ENCODE results near the gene ZNF44. TPM values are rescaled to one million over a fixed set of nuclear protein-coding genes. Genes with fewer than 3 reads are reported as not detected.
A peak's percentile ranks its signal among the peaks of the same experiment; 100 is the strongest.

Gene ZNF44
- total and polyA plus RNA-seq, 2 of the 13 experiments (the other 11 are each of a cell fraction or from before 2014, with no cell fraction given), result 6.9 to 15.7 TPM

- TF ChIP-seq ZNF24 (IDR thresholded peaks at IDR 0.05), result no peak
- TF ChIP-seq PCBP2 (optimal IDR thresholded peaks at IDR 0.05; ENCODE audit: low read depth, low read length, poor library complexity, severe bottlenecking), result no peak
- no peak; the same call in 1 of the 2 replicates for TF ChIP-seq MYPOP (CRISPR knock-in tag; IDR thresholded peaks at IDR 0.05)
- 0 out of 2 replicates have a peak, but pooled peaks have one; percentile 4 for TF ChIP-seq FOXP1 (IDR thresholded peaks at IDR 0.05)
- peak; percentile 56; the same call in 1 of the 2 replicates for TF ChIP-seq FOXP1 (CRISPR knock-in tag; IDR thresholded peaks at IDR 0.05)
- TF ChIP-seq HOXA9 (CRISPR knock-in tag; IDR thresholded peaks at IDR 0.05; ENCODE audit: borderline replicate concordance), result no peak
- no peak for TF ChIP-seq EEA1 (CRISPR knock-in tag; IDR thresholded peaks at IDR 0.05; ENCODE audit: borderline replicate concordance)
- TF ChIP-seq KMT2A (CRISPR knock-in tag; IDR thresholded peaks at IDR 0.05), result no peak
- TF ChIP-seq HOXA5 (CRISPR knock-in tag; IDR thresholded peaks at IDR 0.05), result no peak
- TF ChIP-seq PBX3 (CRISPR knock-in tag; IDR thresholded peaks at IDR 0.05; ENCODE audit: borderline replicate concordance), result no peak
- TF ChIP-seq ZNF451 (CRISPR knock-in tag; IDR thresholded peaks at IDR 0.05), result no peak
- TF ChIP-seq ZNF552 (CRISPR knock-in tag; IDR thresholded peaks at IDR 0.05; ENCODE audit: borderline replicate concordance), result no peak
- TF ChIP-seq HBP1 (CRISPR knock-in tag; IDR thresholded peaks at IDR 0.05; ENCODE audit: low read depth), result no peak
- TF ChIP-seq ZFX (CRISPR knock-in tag; IDR thresholded peaks at IDR 0.05; ENCODE audit: low read depth), result no peak
- TF ChIP-seq TERF1 (CRISPR knock-in tag; IDR thresholded peaks at IDR 0.05), result no peak
- TF ChIP-seq ZNF234 (CRISPR knock-in tag; conservative IDR thresholded peaks at IDR 0.05), result no peak
- TF ChIP-seq MNT (IDR thresholded peaks at IDR 0.05), result no peak
- TF ChIP-seq NR2F6 (IDR thresholded peaks at IDR 0.05), result peak; percentile 27; the same call in 1 of the 2 replicates
- TF ChIP-seq NR2F6 (CRISPR knock-in tag; IDR thresholded peaks at IDR 0.05), result peak; percentile 44; the same call in 1 of the 2 replicates
- no peak for TF ChIP-seq ZNF543 (CRISPR knock-in tag; IDR thresholded peaks at IDR 0.05)
- TF ChIP-seq ZFY (CRISPR knock-in tag; IDR thresholded peaks at IDR 0.05), result no peak; the same call in 1 of the 2 replicates
- TF ChIP-seq RXRB (CRISPR knock-in tag; IDR thresholded peaks at IDR 0.05; ENCODE audit: borderline replicate concordance), result peak; percentile 41; the same call in 1 of the 2 replicates
- no peak for TF ChIP-seq PRPF4 (IDR thresholded peaks at IDR 0.05; ENCODE audit: low read depth, low read length, poor library complexity, severe bottlenecking)
- no peak for TF ChIP-seq IRF9 (CRISPR knock-in tag; IDR thresholded peaks at IDR 0.05; ENCODE audit: borderline replicate concordance)
- TF ChIP-seq ZNF724P (CRISPR knock-in tag; IDR thresholded peaks at IDR 0.05; ENCODE audit: borderline replicate concordance), result no peak
Measured at GRCh38 chr19:12330340-12330739, 35.7 kb upstream of the ZNF44 start (continued).

Measured in HepG2 (cell line).